ENCODE data around the gene CAPSL. TPM values are rescaled to one million over a fixed set of nuclear protein-coding genes. Genes with fewer than 3 reads are reported as not detected.
"Not testable (repeated sequence)": the region's sequence is repeated elsewhere in the genome, so short reads cannot be mapped to it uniquely, and the experiment has no call there.

The CAPSL gene
- total RNA-seq, 1 experiment from 2014 or later = not detected

GRCh38 chr5:35861718-35862117 is 76.7 kb downstream of the CAPSL start:
- no peak overlapping the region for H3K4me2 ChIP-seq (ENCODE audit: low read depth, low read length, poor library complexity, severe bottlenecking)
- H3K27me3 ChIP-seq (ENCODE audit: low read length) = no peaks in the 10 kb centered on the region
- no peak for DNase-seq
- H2AFZ ChIP-seq (ENCODE audit: low read length) = no peak overlapping the region
- no peak overlapping the region for H3K4me3 ChIP-seq (ENCODE audit: low read length)
- no peak overlapping the region for H3K9ac ChIP-seq (ENCODE audit: low read length)
- H3K9me3 ChIP-seq (ENCODE audit: low read length) = no peaks in the 10 kb centered on the region
- no peaks in the 10 kb centered on the region for H3K79me2 ChIP-seq (ENCODE audit: low read length)
- no peaks in the 10 kb centered on the region for H4K20me1 ChIP-seq (ENCODE audit: insufficient read depth, low read depth, low read length)
- no peaks in the 10 kb centered on the region for H3K9me2 ChIP-seq (replicated peaks; ENCODE audit: insufficient read depth, low read length)
- H3K36me3 ChIP-seq (ENCODE audit: insufficient read depth, low read length) = no peaks in the 10 kb centered on the region
- no peak overlapping the region for H3K27ac ChIP-seq (ENCODE audit: low read length)
- no peaks in the 10 kb centered on the region for H3K4me1 ChIP-seq (ENCODE audit: low read length)

GRCh38 chr5:35860686-35861085 is 77.7 kb downstream of the CAPSL start:
- H3K27me3 ChIP-seq (ENCODE audit: low read length) = no peaks in the 10 kb centered on the region
- no peak overlapping the region for H3K27ac ChIP-seq (ENCODE audit: low read length)
- no peak overlapping the region for H3K4me2 ChIP-seq (ENCODE audit: low read depth, low read length, poor library complexity, severe bottlenecking)
- no peak for DNase-seq
- H3K4me1 ChIP-seq (ENCODE audit: low read length) = no peaks in the 10 kb centered on the region
- H3K9ac ChIP-seq (ENCODE audit: low read length) = no peak overlapping the region
- no peak overlapping the region for H3K4me3 ChIP-seq (ENCODE audit: low read length)
- no peaks in the 10 kb centered on the region for H3K9me2 ChIP-seq (replicated peaks; ENCODE audit: insufficient read depth, low read length)
- H3K36me3 ChIP-seq (ENCODE audit: insufficient read depth, low read length) = no peaks in the 10 kb centered on the region
- H4K20me1 ChIP-seq (ENCODE audit: insufficient read depth, low read depth, low read length) = no peaks in the 10 kb centered on the region
- H3K9me3 ChIP-seq (ENCODE audit: low read length) = no peaks in the 10 kb centered on the region
- H3K79me2 ChIP-seq (ENCODE audit: low read length) = no peaks in the 10 kb centered on the region
- no peak overlapping the region for H2AFZ ChIP-seq (ENCODE audit: low read length)

- Histone ChIP-seq H3K4me3 (ENCODE audit: low read length) (no peak overlapping the region), H3K4me2 (ENCODE audit: low read depth, low read length, poor library complexity, severe bottlenecking) (no peak overlapping the region), H3K27me3 (ENCODE audit: low read length) (no peaks in the 10 kb centered on the region), H3K9me3 (ENCODE audit: low read length) (no peaks in the 10 kb centered on the region), H3K9ac (ENCODE audit: low read length) (no peak overlapping the region), H4K20me1 (ENCODE audit: insufficient read depth, low read depth, low read length) (no peaks in the 10 kb centered on the region), H3K4me1 (ENCODE audit: low read length) (no peaks in the 10 kb centered on the region), H3K27ac (ENCODE audit: low read length) (no peak overlapping the region), H3K9me2 (replicated peaks; ENCODE audit: insufficient read depth, low read length) (no peaks in the 10 kb centered on the region), H3K36me3 (ENCODE audit: insufficient read depth, low read length) (no peaks in the 10 kb centered on the region), H3K79me2 (ENCODE audit: low read length) (no peaks in the 10 kb centered on the region), H2AFZ (ENCODE audit: low read length) (no peak overlapping the region)
- DNase-seq = no peak
Measured at GRCh38 chr5:35859101-35859661, 79.2 kb downstream of the CAPSL start.

- Histone ChIP-seq H3K27me3 (ENCODE audit: low read length) (no peaks in the 10 kb centered on the region), H2AFZ (ENCODE audit: low read length) (no peak overlapping the region), H3K9ac (ENCODE audit: low read length) (no peak overlapping the region), H3K36me3 (ENCODE audit: insufficient read depth, low read length) (no peaks in the 10 kb centered on the region), H3K4me3 (ENCODE audit: low read length) (no peak overlapping the region), H3K4me1 (ENCODE audit: low read length) (no peaks in the 10 kb centered on the region), H3K27ac (ENCODE audit: low read length) (no peak overlapping the region), H3K4me2 (ENCODE audit: low read depth, low read length, poor library complexity, severe bottlenecking) (no peak overlapping the region), H3K9me2 (replicated peaks; ENCODE audit: insufficient read depth, low read length) (no peaks in the 10 kb centered on the region), H3K9me3 (ENCODE audit: low read length) (no peaks in the 10 kb centered on the region), H4K20me1 (ENCODE audit: insufficient read depth, low read depth, low read length) (no peaks in the 10 kb centered on the region), H3K79me2 (ENCODE audit: low read length) (no peaks in the 10 kb centered on the region)
- DNase-seq = no peak
Measured at GRCh38 chr5:35857606-35858205, 80.7 kb downstream of the CAPSL start.

- Histone ChIP-seq H3K4me3 (ENCODE audit: low read length) (no peak within 1 kb of the TSS), H3K4me2 (ENCODE audit: low read depth, low read length, poor library complexity, severe bottlenecking) (no peak within 1 kb of the TSS), H3K27ac (ENCODE audit: low read length) (no peak within 1 kb of the TSS), H3K4me1 (ENCODE audit: low read length) (no peaks in the 10 kb centered on the region), H3K9ac (ENCODE audit: low read length) (no peak within 1 kb of the TSS), H2AFZ (ENCODE audit: low read length) (no peak within 1 kb of the TSS), H3K79me2 (ENCODE audit: low read length) (no peaks in the 10 kb centered on the region), H4K20me1 (ENCODE audit: insufficient read depth, low read depth, low read length) (no peaks in the 10 kb centered on the region), H3K27me3 (ENCODE audit: low read length) (no peaks in the 10 kb centered on the region), H3K36me3 (ENCODE audit: insufficient read depth, low read length) (no peaks in the 10 kb centered on the region), H3K9me3 (ENCODE audit: low read length) (no peaks in the 10 kb centered on the region), H3K9me2 (replicated peaks; ENCODE audit: insufficient read depth, low read length) (no peaks in the 10 kb centered on the region)
- no peak for DNase-seq
Measured at GRCh38 chr5:35856765-35857351, 81.6 kb downstream of the CAPSL start, which contains the start of gene IL7R. Gene IL7R (plus strand): TSS chr5:35856891. CDS start chr5:35856978, 87 bp downstream.

- not testable (repeated sequence) for H3K79me2 ChIP-seq (ENCODE audit: low read length); H3K9ac ChIP-seq (ENCODE audit: low read length); H3K9me2 ChIP-seq (replicated peaks; ENCODE audit: insufficient read depth, low read length); H3K27me3 ChIP-seq (ENCODE audit: low read length); H3K9me3 ChIP-seq (ENCODE audit: low read length); H2AFZ ChIP-seq (ENCODE audit: low read length); H4K20me1 ChIP-seq (ENCODE audit: insufficient read depth, low read depth, low read length); H3K4me3 ChIP-seq (ENCODE audit: low read length); DNase-seq; H3K4me2 ChIP-seq (ENCODE audit: low read depth, low read length, poor library complexity, severe bottlenecking); H3K27ac ChIP-seq (ENCODE audit: low read length); H3K36me3 ChIP-seq (ENCODE audit: insufficient read depth, low read length); H3K4me1 ChIP-seq (ENCODE audit: low read length)
Measured at GRCh38 chr5:35856186-35856764, 82.1 kb downstream of the CAPSL start.

GRCh38 chr5:35855187-35855586 is 83.2 kb downstream of the CAPSL start:
- H3K9me3 ChIP-seq (ENCODE audit: low read length) = no peaks in the 10 kb centered on the region
- no peaks in the 10 kb centered on the region for H3K36me3 ChIP-seq (ENCODE audit: insufficient read depth, low read length)
- no peaks in the 10 kb centered on the region for H4K20me1 ChIP-seq (ENCODE audit: insufficient read depth, low read depth, low read length)
- H3K4me2 ChIP-seq (ENCODE audit: low read depth, low read length, poor library complexity, severe bottlenecking) = no peak overlapping the region
- no peak overlapping the region for H3K27ac ChIP-seq (ENCODE audit: low read length)
- no peak overlapping the region for H2AFZ ChIP-seq (ENCODE audit: low read length)
- no peak overlapping the region for H3K9ac ChIP-seq (ENCODE audit: low read length)
- no peak overlapping the region for H3K4me3 ChIP-seq (ENCODE audit: low read length)
- H3K27me3 ChIP-seq (ENCODE audit: low read length) = no peaks in the 10 kb centered on the region
- H3K9me2 ChIP-seq (replicated peaks; ENCODE audit: insufficient read depth, low read length) = no peaks in the 10 kb centered on the region
- H3K4me1 ChIP-seq (ENCODE audit: low read length) = no peaks in the 10 kb centered on the region
- DNase-seq = no peak
- no peaks in the 10 kb centered on the region for H3K79me2 ChIP-seq (ENCODE audit: low read length)

Data from Karpas-422 (cell line).